Body of pancreas (tissue), 4 donors: ENCODE data around the gene ARL4A.

Experiments
- POLR2A ChIP-seq, 3 donors: fragments of 450-650 bp; IDR thresholded peaks; one replicate each; pipeline ENCODE4 v1.6.1; 2016; ENCODE audit warnings: antibody characterized with exemption in 3 of 3, mild to moderate bottlenecking in 2 of 3
- TF ChIP-seq, protein P1 (sequence below), 7 experiments: fragments of 450-650 bp in 4 of 7; fragments of 200-600 bp in 3 of 7; sonication (generic) in 3 of 7; IDR thresholded peaks; one replicate each; pipeline ENCODE4 v1.5.1; 2016 to 2019; ENCODE audit warnings: antibody characterized with exemption in 7 of 7

DNA sequence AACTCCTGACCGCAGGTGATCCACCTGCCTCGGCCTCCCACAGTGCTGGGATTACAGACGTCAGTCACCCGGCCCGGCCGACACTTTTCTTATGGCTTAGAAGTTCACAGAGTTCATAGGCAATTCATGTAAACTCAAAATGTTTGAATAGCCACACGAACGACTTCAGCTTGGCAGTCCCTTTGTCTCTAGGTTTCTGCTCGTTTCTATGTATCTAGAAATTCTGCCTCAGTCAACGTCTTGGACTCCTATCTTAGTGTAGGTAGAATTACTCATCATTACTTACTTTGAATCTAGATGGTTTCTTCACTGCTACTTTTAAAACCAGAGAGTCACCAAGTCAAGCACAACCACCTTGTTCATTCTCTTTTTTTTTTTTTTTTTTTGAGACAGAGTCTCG lies 23.7 kb downstream of the ARL4A start:
- TF ChIP-seq, protein P1, sequence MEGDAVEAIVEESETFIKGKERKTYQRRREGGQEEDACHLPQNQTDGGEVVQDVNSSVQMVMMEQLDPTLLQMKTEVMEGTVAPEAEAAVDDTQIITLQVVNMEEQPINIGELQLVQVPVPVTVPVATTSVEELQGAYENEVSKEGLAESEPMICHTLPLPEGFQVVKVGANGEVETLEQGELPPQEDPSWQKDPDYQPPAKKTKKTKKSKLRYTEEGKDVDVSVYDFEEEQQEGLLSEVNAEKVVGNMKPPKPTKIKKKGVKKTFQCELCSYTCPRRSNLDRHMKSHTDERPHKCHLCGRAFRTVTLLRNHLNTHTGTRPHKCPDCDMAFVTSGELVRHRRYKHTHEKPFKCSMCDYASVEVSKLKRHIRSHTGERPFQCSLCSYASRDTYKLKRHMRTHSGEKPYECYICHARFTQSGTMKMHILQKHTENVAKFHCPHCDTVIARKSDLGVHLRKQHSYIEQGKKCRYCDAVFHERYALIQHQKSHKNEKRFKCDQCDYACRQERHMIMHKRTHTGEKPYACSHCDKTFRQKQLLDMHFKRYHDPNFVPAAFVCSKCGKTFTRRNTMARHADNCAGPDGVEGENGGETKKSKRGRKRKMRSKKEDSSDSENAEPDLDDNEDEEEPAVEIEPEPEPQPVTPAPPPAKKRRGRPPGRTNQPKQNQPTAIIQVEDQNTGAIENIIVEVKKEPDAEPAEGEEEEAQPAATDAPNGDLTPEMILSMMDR (IDR thresholded peaks at IDR 0.05), result no peak
- TF ChIP-seq POLR2A (IDR thresholded peaks at IDR 0.05), result no peak
